Endothelial cell (in vitro differentiated cells): ENCODE data around the gene ABAT. TPM values are rescaled to one million over a fixed set of nuclear protein-coding genes. Genes with fewer than 3 reads are reported as not detected.
"Not testable (repeated sequence)": the region's sequence is repeated elsewhere in the genome, so short reads cannot be mapped to it uniquely, and the experiment has no call there.

Experiments used
- DNase-seq: peaks from one replicate; pipeline ENCODE4 v3.0.0; 2021; ENCODE audit warnings: low spot score
- H3K27ac Mint-ChIP-seq: one replicate; pipeline ENCODE4 v1.8.0; 2021; ENCODE audit warnings: mixed read lengths, inconsistent platforms; ENCODE audit not compliant: unreplicated experiment
- H3K27me3 Mint-ChIP-seq: one replicate; pipeline ENCODE4 v1.8.0; 2021; ENCODE audit warnings: mild to moderate bottlenecking, moderate library complexity, mixed read lengths, inconsistent platforms; ENCODE audit not compliant: unreplicated experiment
- H3K36me3 Mint-ChIP-seq: one replicate; pipeline ENCODE4 v1.8.0; 2021; ENCODE audit warnings: mild to moderate bottlenecking, low read depth, mixed read lengths, inconsistent platforms; ENCODE audit not compliant: unreplicated experiment
- H3K4me1 Mint-ChIP-seq: one replicate; pipeline ENCODE4 v1.8.0; 2021; ENCODE audit warnings: mild to moderate bottlenecking, mixed read lengths, inconsistent platforms; ENCODE audit not compliant: unreplicated experiment
- H3K4me3 Mint-ChIP-seq: one replicate; pipeline ENCODE4 v1.8.0; 2021; ENCODE audit warnings: mild to moderate bottlenecking, mixed read lengths, inconsistent platforms; ENCODE audit not compliant: unreplicated experiment
- H3K9me3 Mint-ChIP-seq: one replicate; pipeline ENCODE4 v1.8.0; 2021; ENCODE audit warnings: mixed read lengths, inconsistent platforms; ENCODE audit not compliant: unreplicated experiment
- CTCF ChIP-seq: fragments of 200-600 bp; sonication (generic); IDR thresholded peaks from one replicate; pipeline ENCODE4 v1.5.0; 2021; ENCODE audit warnings: antibody characterized with exemption; ENCODE audit not compliant: unreplicated experiment
- total RNA-seq: library from RNA; stranded (reverse); fragmentation: NEBNext Ultra II Directional; extraction: Animal tissue kit (Norgen Biotek cat#: 25700); gene quantifications from one replicate; pipeline ENCODE4 v1.2.1, GENCODE V29; 2021; ENCODE audit not compliant: unreplicated experiment

The ABAT gene
- total RNA-seq, 1 donor from 2014 or later: 1.6 TPM

GRCh38 chr16:8801701-8802100, 127.3 kb downstream of the ABAT start:
- no peak overlapping the region for H3K4me3 Mint-ChIP-seq
- H3K9me3 Mint-ChIP-seq: no peaks in the 10 kb centered on the region
- peaks cover 16% of the 10 kb centered on the region for H3K36me3 Mint-ChIP-seq
- H3K27me3 Mint-ChIP-seq: no peaks in the 10 kb centered on the region
- peaks cover 15% of the 10 kb centered on the region for H3K4me1 Mint-ChIP-seq
- H3K27ac Mint-ChIP-seq: no peak overlapping the region
- no peak for DNase-seq
- no peak for TF ChIP-seq CTCF

GRCh38 chr16:8803733-8804132, 129.3 kb downstream of the ABAT start:
- H3K4me3 Mint-ChIP-seq, H3K27me3 Mint-ChIP-seq, DNase-seq, H3K9me3 Mint-ChIP-seq, H3K4me1 Mint-ChIP-seq, H3K27ac Mint-ChIP-seq: not testable (repeated sequence)
- H3K36me3 Mint-ChIP-seq: peaks cover 20% of the 10 kb centered on the region

- no peaks in the 10 kb centered on the region for H3K9me3 Mint-ChIP-seq
- peaks cover under 1% of the 10 kb centered on the region for H3K4me1 Mint-ChIP-seq
- DNase-seq: no peak
- no peak overlapping the region for H3K4me3 Mint-ChIP-seq
- peaks cover 20% of the 10 kb centered on the region for H3K36me3 Mint-ChIP-seq
- TF ChIP-seq CTCF: no peak
- no peak overlapping the region for H3K27ac Mint-ChIP-seq
- no peaks in the 10 kb centered on the region for H3K27me3 Mint-ChIP-seq
These were observed 129.9 kb downstream of the ABAT start for GRCh38 chr16:8804313-8804712.

- Mint-ChIP-seq H3K27ac (no peak overlapping the region), H3K4me1 (no peaks in the 10 kb centered on the region), H3K4me3 (no peak overlapping the region), H3K27me3 (no peaks in the 10 kb centered on the region), H3K9me3 (no peaks in the 10 kb centered on the region), H3K36me3 (peaks cover 20% of the 10 kb centered on the region)
- no peak for TF ChIP-seq CTCF
- DNase-seq: no peak
These were observed 132.0 kb downstream of the ABAT start for GRCh38 chr16:8806272-8806983.

GRCh38 chr16:8807189-8807588, 132.8 kb downstream of the ABAT start:
- H3K36me3 Mint-ChIP-seq: peaks cover 20% of the 10 kb centered on the region
- no peak for TF ChIP-seq CTCF
- no peaks in the 10 kb centered on the region for H3K4me1 Mint-ChIP-seq
- DNase-seq: no peak
- no peaks in the 10 kb centered on the region for H3K27me3 Mint-ChIP-seq
- H3K27ac Mint-ChIP-seq: no peak overlapping the region
- H3K4me3 Mint-ChIP-seq: no peak overlapping the region
- H3K9me3 Mint-ChIP-seq: no peaks in the 10 kb centered on the region
